Renal cortex interstitium (tissue), 11 donors: ENCODE results near the gene LIN54. TPM values are rescaled to one million over a fixed set of nuclear protein-coding genes. Genes with fewer than 3 reads are reported as not detected.

Experiments
- DNase-seq, 11 donors: peaks; one replicate each; pipeline ENCODE4 v3.0.0-alpha.2; 2013; ENCODE audit warnings: low read depth in 9 of 11, low spot score in 4 of 11; ENCODE audit errors: extremely low read depth in 1 of 11
- polyA plus RNA-seq, 3 donors: library from polyadenylated mRNA; unstranded; fragments of 120-200 nt; gene quantifications; one replicate each; pipeline ENCODE4 v1.2.1, GENCODE V29; 2013; ENCODE audit not compliant: insufficient read length in 3 of 3

LIN54 gene
- polyA plus RNA-seq, 3 donors = 13.8 to 18.1 (median 14.7) TPM

DNA sequence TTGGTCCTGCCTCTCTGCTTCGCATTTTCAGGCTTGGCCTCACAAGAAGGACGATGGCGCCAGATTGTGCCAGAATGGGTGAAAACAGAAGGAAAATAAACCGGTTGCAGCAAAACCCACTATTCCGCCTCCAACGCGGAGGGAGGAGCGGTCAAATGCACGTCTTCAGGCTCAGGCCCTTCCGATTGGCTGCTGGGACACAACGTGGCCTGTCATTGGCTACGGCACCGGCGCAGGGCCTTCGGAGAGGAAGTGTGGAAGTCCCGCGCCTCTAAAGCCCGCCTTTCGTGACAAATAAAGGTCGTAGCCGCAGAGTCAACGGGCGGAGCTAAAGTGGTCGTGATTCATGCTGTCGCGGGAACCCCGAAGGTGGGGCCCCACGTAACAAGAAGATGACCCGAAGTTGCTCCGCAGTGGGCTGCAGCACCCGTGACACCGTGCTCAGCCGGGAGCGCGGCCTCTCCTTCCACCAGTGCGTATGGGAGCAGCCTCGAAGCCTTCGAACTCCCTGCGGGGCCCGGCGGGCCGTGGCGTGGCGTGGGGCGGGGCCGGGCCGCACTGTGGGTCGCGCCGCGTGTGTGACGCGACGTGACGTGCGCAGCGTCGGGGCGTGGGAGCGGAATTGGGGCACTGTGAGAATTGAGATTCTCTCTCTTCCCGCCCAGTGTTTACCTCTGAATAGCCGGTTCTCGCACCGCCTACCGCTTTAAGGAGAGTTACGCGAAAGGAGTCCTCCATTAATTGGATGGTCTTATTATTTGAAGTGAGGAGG is 110.0 kb downstream of the LIN54 start, which contains the start of gene THAP9:
THAP9 (plus strand) TSS at position 325 of the 772 bp plus-strand sequence; CDS start at position 393, 68 bp downstream.
- peak; percentile 93 to 99 (median 98) for DNase-seq

DNA sequence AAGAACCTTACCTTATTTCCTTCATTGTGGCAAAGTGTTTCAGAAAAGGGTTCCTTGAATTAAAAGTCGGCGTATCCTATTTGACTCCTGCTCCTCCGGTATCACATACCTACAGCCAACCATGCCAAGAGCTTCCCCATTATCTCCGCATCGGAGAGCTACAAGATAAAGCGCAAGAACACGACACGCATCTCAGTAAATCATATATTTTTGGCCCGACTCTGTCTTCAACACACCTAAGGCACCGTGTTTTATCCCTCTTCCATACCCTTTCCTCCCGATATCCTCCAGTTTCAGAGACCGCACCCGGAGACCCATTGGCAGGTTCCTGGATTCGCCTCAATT is 110.6 kb downstream of the LIN54 start:
- peak in 1 of 11 donors; percentile 60 for DNase-seq

DNA sequence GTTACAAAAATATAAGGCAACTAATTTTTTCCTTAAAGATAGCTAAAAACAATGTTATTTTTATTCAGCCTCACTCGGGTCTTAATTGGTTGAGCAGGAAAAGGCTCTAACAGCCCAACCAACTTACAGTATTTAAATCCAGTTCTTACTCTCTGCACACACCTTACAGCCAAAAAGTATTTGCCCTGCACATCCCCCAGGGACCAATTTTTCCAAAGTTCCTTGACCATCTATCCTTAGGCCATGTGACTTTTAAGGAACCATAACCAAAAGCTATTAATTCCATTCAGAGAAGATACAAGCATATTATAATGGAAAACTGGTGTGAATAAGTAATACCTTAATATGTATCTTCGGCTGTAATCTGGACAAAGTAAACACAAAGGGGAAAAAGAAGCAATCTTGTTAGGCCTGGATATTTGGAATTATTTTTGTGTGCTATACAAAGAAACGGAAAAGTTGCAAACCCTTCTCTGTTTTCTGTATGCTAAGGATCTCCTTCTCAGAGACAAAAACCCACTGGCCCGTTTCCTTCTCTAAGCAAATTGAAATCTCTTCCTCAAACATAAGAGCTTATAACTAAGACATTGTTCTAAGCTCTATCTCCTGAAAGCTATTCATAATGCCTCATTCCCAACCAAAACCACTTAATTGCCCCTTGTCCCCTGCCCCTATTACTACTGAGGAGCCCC is 111.1 kb downstream of the LIN54 start:
- no peak for DNase-seq

DNA sequence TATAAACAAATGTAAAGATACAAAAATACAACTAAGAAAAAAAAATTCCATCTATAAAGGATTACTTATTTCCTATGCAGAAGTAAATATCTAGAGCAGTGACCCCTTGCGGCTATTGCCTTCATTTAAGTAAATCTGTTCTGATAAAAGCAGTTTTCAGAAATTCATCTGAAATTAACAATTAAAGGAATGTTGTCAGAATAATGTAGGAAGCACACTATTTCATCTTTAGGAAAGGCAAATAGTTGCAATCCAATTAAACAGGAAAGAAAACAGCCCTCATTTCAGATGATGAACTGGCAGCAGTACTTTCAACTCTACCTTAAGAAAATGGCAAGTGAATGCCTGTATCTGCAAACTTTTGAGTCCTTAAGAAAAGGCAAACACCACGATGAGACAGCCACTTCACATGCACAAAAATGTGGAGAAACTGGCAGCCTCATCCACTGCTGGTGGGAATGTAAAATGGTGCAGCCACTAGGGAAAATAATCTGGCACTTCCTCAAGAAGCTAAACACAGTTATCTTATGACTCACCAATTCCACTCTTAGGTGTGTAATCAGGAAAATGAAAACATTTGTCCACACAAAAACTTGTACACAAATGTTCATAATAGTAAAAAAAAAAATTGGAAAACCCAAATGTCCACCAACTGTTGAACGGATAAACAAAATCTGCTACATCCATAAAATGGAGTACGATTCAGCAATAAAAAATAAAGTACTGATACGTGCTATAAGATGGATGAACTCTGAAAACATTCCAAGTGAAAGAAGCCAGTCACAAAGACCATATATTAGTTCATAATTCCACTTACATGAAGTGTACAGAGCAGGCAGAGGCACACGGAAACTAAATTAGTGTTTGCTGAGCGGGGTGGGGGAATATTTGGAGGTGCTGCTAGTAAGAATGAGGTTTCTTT is 112.0 kb downstream of the LIN54 start:
- DNase-seq = no peak

DNA sequence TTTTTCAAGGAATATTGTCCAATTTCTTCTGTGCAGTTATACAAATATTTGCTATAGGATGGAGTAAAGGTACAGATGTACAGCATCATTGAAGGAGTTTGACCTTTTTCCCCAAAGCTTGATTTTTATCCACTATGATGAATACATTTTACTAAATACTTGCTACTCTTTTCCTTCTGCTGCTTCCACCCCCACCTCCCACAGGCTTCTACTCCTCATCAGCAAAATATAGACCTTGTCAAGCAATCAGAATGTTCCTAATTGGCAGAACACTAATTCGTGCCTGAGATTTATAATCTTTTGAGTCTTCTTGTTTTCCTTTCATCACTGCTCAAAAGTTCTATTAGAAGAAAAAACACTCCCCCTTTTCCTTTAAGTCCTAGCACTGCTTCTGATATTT is 113.9 kb downstream of the LIN54 start:
- DNase-seq = no peak

DNA sequence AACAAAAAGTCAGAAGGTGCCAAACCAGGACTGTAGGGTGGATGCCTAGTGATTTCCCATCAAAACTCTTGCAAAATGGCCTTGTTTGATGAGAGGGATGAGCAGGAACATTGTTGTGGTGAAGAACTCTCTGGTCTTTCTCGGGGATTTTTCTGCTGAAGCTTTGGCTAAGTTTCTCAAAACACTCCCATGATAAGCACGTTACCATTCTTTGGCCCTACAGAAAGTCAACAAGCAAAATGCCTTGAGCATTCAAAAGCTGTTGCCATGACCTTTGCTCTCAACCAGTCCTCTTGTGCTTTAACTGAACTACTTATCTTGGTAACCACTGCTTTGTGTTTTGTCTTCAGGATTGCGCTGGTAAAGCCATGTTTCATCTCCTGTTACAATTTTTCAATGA is 116.7 kb downstream of the LIN54 start:
- DNase-seq = no peak

DNA sequence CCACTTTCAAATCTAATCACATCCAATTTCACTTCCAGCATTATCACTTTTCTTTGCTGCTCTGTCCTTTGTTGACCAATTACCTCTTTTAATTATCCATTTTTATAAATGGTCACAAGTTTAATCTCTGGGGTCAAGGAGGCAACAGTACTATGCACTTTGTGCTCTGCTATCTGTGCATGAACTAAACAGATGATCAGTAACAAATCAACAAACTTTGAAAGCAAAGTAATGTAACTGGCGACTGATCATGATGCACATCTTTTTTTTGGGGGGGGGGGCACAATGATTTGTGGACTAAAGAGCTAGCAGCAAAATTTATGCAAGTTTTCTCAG is 118.2 kb downstream of the LIN54 start:
- DNase-seq = no peak

DNA sequence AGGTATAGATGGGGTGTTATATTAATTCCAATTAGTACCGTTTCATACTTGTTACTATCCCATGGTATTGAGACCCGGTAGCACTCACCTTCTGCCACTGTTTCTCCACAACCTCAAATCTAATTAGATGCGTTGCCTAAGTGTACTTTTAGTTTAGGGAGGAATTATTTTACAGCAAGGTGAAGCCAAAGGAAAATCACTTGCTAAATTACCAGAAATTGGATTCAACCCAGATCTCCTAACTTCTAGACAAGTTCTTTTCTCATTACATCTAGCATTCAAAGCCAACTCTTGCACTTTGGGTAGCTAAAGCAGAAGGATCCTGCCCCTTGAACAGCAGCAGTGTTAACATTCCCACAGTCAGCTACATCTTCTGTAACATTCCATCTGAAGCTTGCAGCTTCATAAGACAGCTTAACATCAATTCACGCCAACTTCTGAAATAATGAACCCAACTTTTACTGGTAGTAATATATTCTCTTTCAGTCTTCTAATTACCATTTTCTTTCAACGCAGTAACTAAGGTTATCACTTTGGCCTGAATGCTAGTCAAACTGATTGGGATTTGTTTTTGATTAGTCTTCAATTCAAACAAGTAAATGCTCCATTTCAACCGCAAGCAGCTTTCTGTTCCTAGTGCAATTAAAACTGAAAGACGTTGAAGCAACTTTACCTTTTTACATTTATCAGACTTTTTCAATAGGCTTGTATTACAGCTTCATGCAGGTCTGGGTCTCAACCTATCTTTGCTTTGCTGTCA is 118.7 kb downstream of the LIN54 start:
- DNase-seq = no peak

DNA sequence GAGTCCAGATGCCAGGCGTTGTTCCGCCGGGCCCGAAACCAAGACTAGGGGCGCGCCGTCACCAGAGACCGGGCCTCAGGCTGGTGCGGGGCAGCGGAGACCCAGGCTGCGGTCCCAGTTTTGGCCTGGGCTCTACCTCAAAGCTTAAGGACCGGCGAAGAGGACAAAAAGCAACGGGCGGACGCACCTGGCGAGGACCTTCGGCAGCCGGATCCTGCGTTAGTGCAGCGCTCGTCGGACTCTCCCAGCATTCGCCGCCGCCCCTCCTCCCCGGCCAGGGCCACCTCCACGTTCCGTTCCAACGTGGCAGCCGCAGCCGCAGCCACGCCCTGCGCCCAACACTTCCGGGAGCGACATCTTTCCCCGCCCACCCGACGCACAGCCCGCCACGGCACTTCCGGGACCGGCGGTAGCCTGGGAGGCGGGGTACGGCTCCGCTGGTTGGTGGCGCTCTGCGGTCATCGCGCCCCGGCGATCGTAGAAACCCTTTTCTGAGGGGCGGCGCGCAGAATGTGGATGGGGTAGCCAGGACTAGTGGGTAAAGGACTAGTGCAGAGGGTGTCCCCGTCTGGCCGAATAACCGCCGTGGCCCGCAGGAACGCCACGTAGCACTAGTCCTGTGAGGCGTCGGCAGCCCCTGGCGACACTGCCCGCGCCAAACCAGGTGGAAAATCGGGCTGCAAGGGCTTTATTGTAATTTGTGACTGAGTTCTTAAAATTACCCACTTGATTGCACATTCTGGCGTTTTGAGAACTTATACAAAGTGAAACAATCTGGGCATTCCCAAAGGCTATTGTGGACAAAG is 119.5 kb downstream of the LIN54 start, which contains the start of gene SEC31A:
SEC31A (minus strand) TSS at position 253 of the 806 bp plus-strand sequence. CDS start 9,217 bp downstream, outside the sequence.
- peak; percentile 81 to 94 (median 89) for DNase-seq

DNA sequence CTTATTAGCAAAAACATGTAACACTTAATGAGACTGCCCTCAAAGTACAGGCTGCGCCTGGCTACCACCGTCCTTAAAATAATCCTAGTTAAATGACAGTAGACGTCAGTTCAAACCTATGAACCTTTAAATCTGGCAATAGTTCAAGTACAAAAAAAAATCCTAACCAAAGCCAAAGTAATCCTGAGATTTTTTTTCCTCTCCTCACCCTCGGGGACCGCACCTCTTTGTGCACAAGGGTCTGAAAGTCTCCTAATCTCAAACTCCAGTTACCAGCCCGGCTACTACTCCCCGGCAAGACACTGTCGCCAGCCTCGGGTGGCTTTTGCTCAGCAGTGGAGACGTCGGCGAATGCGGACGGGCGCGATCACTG is 120.1 kb downstream of the LIN54 start:
- DNase-seq = no peak

DNA sequence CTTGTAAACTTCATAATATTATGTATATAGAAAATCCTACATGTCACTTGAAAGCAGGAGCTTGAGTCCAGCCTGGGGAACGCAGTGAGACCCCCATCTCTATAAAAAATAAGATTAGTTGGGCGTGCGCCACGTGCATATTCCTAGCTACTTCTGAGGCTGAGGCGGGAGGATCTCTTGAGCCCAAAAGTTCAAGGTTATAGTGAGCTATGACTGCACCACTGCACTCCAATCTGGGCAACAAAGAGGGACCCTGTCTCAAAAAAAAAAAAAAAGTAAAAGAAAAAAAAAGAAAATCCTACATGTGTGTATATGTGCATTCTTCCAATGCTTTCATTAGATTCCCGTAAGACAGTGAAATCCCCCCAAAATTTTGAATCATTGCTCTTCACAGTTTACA is 121.3 kb downstream of the LIN54 start:
- DNase-seq = no peak

DNA sequence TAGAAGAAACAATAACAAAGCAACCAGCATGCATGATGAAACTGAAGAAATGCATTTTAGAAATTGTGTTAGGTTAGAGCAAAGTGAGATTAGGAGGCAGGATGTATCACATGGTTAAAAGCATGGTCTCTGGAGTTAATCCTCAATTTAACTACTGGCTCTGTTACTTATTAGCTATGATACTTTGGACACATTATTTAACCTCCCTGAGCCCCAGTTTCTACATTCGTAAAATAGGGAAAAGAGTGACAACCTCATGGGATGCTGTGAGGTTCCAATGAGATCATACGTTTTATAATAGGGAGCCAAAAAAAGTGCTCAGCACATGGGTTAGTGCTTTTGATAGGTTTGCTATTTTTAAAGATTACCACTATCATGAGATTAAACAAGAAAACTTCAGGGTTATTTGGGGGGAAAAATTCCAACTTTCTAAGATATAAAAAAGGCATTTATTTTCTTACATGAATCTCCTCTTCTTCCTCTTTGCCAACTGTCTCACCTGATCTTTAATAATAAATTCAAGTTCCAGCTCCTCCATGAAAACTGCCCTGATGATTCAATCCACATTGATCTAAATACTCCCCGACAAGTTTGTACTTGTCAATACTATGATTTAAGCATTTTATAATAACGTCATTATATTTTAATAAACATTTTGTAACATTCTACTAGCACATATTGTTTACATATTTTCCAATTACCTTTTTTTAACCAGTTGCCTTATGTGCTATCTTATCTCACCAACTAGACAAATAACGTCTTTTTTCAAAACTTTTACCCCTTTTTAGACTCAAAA is 124.3 kb downstream of the LIN54 start:
- DNase-seq = no peak

DNA sequence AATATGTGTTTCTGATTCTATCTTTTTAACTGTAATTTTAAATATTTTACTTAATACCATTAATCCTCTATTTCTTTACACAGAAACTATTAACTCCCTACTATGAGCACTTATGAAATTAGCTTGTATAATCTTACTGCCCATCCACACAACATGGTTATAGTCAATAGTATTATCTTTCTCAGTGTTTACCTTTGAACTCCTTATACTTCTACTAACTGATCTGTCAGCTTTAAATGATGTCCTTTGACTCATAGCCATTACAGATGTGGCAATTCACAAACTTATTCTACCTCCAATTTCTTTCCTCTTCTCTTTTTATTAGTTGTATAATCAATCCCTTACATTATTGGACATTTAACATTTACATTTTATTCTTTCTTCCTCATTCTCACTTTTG is 125.2 kb downstream of the LIN54 start:
- no peak for DNase-seq

Other genes starting within 250 kb of the LIN54 start
- gene SCD5, start 212.0 kb downstream of the LIN54 start, polyA plus RNA-seq = 10 to 100 TPM; 33.8 to 46.9 (median 40.1) TPM
- 100 to 1,000 TPM; 221 to 267 (median 235) TPM for gene SEC31A, start 119.7 kb downstream of the LIN54 start, polyA plus RNA-seq
- gene THAP9, start 110.1 kb downstream of the LIN54 start, polyA plus RNA-seq = 10 to 100 TPM in 2 of 3 donors, 1 to 10 TPM in 1; 8.3 to 13.0 (median 11.7) TPM
- gene COPS4, start 24.4 kb upstream of the LIN54 start, polyA plus RNA-seq = 10 to 100 TPM; 76.6 to 80.9 (median 76.7) TPM
- 1 to 10 TPM; 2.2 to 4.2 (median 3.4) TPM for gene PLAC8, start 103.9 kb upstream of the LIN54 start, polyA plus RNA-seq